22Rv1 (cell line): ENCODE measurements around the gene ZSCAN9.

Experiments
- H3K27ac ChIP-seq: fragments of 450-650 bp; 2 replicates; pipeline ENCODE4 v1.5.1; 2017
- ZFX ChIP-seq: fragments of 450-650 bp; IDR thresholded peaks from 2 replicates; pipeline ENCODE4 v1.6.1; 2017; ENCODE audit warnings: antibody characterized with exemption, borderline replicate concordance
- TF ChIP-seq, protein P1 (sequence below): fragments of 450-650 bp; IDR thresholded peaks from 2 replicates; pipeline ENCODE4 v1.5.1; 2017; ENCODE audit warnings: mild to moderate bottlenecking

The ZSCAN9 gene

GRCh38 chr6:28269492-28269891 lies 44.4 kb downstream of the ZSCAN9 start:
- TF ChIP-seq, protein P1, sequence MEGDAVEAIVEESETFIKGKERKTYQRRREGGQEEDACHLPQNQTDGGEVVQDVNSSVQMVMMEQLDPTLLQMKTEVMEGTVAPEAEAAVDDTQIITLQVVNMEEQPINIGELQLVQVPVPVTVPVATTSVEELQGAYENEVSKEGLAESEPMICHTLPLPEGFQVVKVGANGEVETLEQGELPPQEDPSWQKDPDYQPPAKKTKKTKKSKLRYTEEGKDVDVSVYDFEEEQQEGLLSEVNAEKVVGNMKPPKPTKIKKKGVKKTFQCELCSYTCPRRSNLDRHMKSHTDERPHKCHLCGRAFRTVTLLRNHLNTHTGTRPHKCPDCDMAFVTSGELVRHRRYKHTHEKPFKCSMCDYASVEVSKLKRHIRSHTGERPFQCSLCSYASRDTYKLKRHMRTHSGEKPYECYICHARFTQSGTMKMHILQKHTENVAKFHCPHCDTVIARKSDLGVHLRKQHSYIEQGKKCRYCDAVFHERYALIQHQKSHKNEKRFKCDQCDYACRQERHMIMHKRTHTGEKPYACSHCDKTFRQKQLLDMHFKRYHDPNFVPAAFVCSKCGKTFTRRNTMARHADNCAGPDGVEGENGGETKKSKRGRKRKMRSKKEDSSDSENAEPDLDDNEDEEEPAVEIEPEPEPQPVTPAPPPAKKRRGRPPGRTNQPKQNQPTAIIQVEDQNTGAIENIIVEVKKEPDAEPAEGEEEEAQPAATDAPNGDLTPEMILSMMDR: no peak
- TF ChIP-seq ZFX: no peak
- no peak overlapping the region for H3K27ac ChIP-seq

DNA sequence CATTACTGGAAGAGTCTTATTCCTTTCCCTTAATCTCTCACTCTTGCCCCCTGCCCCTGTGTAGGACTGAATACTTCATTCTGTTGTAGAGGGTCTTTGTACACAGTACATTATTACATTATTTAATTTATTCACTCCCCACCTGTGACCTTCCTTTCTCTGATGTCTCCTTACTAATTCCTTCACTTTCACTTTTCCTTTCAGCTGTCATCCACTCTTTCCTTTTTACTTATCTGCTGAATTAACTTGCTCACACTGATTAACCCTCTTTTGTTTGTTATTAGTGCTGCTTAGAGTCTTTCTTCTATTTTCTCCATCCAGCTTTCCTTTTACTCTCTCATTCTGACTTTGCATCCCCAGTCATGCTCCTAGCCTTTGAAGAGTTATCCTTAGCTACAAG lies 49.8 kb downstream of the ZSCAN9 start:
- H3K27ac ChIP-seq: no peak overlapping the region
- TF ChIP-seq ZFX: no peak
- TF ChIP-seq, protein P1: no peak

- no peak overlapping the region for H3K27ac ChIP-seq
- TF ChIP-seq ZFX: no peak
- TF ChIP-seq, protein P1: no peak
Measured at GRCh38 chr6:28277746-28278145, 52.7 kb downstream of the ZSCAN9 start.

DNA sequence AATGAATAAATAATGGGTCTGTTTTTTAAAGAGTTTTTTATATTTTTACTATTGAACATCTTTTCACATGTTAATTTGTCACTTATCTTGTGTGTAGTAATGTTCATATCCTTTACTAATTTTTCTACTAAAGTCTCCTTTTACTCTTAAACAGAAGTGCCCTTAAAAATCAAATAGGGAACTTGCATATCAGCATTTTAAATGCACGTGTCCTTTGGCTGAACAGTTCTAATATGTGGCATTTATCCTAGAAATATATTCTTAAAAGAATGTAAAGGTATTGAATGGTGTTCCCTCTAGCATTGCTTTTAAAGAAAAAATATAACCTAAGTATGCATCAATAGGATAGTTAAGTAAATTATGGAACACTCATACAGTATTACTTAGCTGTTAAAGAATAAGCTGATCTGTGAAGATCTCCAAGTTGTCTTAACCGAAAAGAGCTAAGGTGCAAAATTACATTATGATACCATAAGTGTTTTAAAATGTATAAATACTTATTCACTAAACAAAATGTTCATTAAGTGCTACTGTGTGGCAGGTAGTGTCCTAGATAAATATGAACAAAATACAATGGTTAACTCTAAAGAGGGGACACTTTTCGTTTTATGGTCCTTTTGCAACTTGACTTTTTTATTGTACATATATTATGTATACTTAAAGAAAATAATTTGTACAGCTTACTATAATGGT lies 55.7 kb downstream of the ZSCAN9 start:
- no peak overlapping the region for H3K27ac ChIP-seq
- TF ChIP-seq, protein P1: no peak
- TF ChIP-seq ZFX: no peak

GRCh38 chr6:28281288-28282064 lies 56.4 kb downstream of the ZSCAN9 start, which contains the start of gene PGBD1:
Gene PGBD1, plus strand, starts transcription at chr6:28281572. Its CDS starts 2,242 bp downstream, at chr6:28283814.
- TF ChIP-seq, protein P1: no peak
- no peak for TF ChIP-seq ZFX
- H3K27ac ChIP-seq: peak within 1 kb of the TSS; percentile 25; the same call in 1 of the 2 replicates

DNA sequence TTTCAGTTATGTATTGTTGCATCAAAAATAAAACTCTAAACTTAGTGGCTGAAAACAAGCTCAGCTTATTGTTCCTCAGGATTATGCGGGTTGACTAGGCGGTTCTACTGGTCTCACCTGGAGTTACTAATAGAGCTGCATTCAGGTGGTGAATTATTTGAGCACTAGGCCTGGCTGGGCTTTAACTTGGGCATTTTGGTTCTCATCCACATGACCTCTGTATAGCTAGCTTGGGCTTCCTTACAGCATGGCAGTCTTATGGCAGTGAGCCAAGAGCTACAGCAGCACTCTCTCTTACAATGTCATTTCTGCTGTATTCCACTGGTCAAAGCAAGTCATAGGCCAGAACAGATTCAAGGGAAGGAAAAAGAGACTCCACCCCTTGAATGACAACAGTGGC lies 57.9 kb downstream of the ZSCAN9 start:
- TF ChIP-seq, protein P1: no peak
- TF ChIP-seq ZFX: no peak
- no peak overlapping the region for H3K27ac ChIP-seq
